Kidney (tissue), 14 donors: ENCODE measurements around the gene C4orf33. TPM values are rescaled to one million over a fixed set of nuclear protein-coding genes. Genes with fewer than 3 reads are reported as not detected.

Source experiments
- DNase-seq, 5 donors: peaks; one replicate each; pipeline ENCODE4 v3.0.0-alpha.2; 2013 to 2020
- FAIRE-seq: peaks from 2 replicates; lab custom pipeline; 2012; peaks lifted over from hg19 to GRCh38; lab: Jason Lieb, UNC
- H3K27ac ChIP-seq, 2 donors: one replicate each; pipeline ENCODE4 v1.7.0; 2013; ENCODE audit warnings: low read depth in 2 of 2, low read length in 2 of 2, inconsistent platforms in 1 of 2
- H3K27me3 ChIP-seq: one replicate; pipeline ENCODE4 v1.7.1; 2013; ENCODE audit warnings: low read length, inconsistent platforms; ENCODE audit not compliant: control insufficient read depth, insufficient read depth
- H3K36me3 ChIP-seq, 3 donors: one replicate each; pipeline versions ENCODE4 v1.7.0 to v1.7.1; 2013; ENCODE audit warnings: low read length in 3 of 3, control low read depth in 1 of 3, inconsistent platforms in 1 of 3; ENCODE audit not compliant: insufficient read depth in 3 of 3, control insufficient read depth in 2 of 3
- H3K4me1 ChIP-seq, 3 donors: one replicate each; pipeline versions ENCODE4 v1.7.0 to v1.7.1; 2013; ENCODE audit warnings: low read length in 3 of 3, inconsistent platforms in 1 of 3, low read depth in 1 of 3; ENCODE audit not compliant: control insufficient read depth in 2 of 3, insufficient read depth in 2 of 3
- H3K4me3 ChIP-seq, 3 donors: one replicate each; pipeline versions ENCODE4 v1.7.0 to v1.8.1; 2013; ENCODE audit warnings: low read length in 3 of 3, control low read depth in 1 of 3, inconsistent platforms in 1 of 3
- H3K9ac ChIP-seq, 3 donors: one replicate each; pipeline versions ENCODE4 v1.7.0 to v1.7.1; 2013; ENCODE audit warnings: low read length in 3 of 3, control low read depth in 1 of 3, inconsistent platforms in 1 of 3
- H3K9me3 ChIP-seq, 3 donors: one replicate each; pipeline versions ENCODE4 v1.7.0 to v1.7.1; 2013; ENCODE audit warnings: low read length in 3 of 3, control low read depth in 1 of 3, inconsistent platforms in 1 of 3; ENCODE audit not compliant: control insufficient read depth in 2 of 3, insufficient read depth in 1 of 3
- intact Hi-C: fragments of 100-400 bp; cut with DNase I; formaldehyde crosslinking; loops from one replicate; pipeline ENCODE4 v1.11.1; 2022
- polyA plus RNA-seq: library from polyadenylated mRNA; stranded (reverse); fragments of 350-450 nt; fragmentation: Illumina TruSeq; extraction: RNeasy Lipid Tissue Mini Kit (QIAGEN cat#74804); gene quantifications from one replicate; pipeline ENCODE4 v1.2.3, GENCODE V29; 2014; ENCODE audit warnings: low read depth, low replicate concordance; ENCODE audit not compliant: insufficient read depth
- total RNA-seq: library from RNA; stranded (reverse); fragmentation: NEBNext Ultra II Directional; extraction: Animal tissue kit (Norgen Biotek cat#: 25700); gene quantifications from one replicate; pipeline ENCODE4 v1.2.1, GENCODE V29; 2021
- TF ChIP-seq, protein P1 (sequence below): IDR thresholded peaks from 3 replicates; pipeline ENCODE4 v1.5.1; 2012; ENCODE audit warnings: mild to moderate bottlenecking, moderate library complexity, borderline replicate concordance; ENCODE audit not compliant: insufficient read depth; ENCODE audit errors: extremely low read depth
- donor health status: control.
- donor health status: control.
- donor health status: control.
- donor health status: control.
- donor health status: control.
- donor health status: DM: yes; HTN: yes; CAD: no.
- donor health status: Normal renal cell carcinoma (clear cell type).

Gene C4orf33
- total and polyA plus RNA-seq, 2 donors from 2014 or later = 13.6 to 26.7 TPM

DNA sequence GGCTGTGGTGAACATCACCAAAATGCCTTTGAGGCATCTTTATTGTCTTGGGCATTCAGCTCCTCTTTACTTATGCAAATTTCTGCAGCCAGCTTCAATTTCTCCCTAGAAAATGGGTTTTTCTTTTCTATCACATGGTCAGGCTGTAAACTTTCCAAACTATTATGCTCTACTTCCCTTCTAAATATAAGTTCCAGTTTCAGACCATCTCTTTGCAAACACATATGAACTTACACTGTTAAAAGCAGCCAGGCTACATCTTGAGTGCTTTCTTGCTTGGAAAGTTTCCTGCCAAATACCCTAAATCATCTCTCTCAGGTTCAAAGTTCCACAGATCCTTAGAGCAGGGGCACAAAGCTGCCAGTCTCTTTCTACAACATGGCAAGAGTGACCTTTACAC, 15.8 kb upstream of the C4orf33 start:
- Histone ChIP-seq H3K9me3 (peaks cover 0 to 1% (median 0%) of the 10 kb centered on the region in 3 donors), H3K9ac (no peak overlapping the region), H3K4me1 (no peaks in the 10 kb centered on the region), H3K27ac (no peak overlapping the region), H3K36me3 (no peaks in the 10 kb centered on the region), H3K4me3 (no peak overlapping the region), H3K27me3 (no peaks in the 10 kb centered on the region)
- DNase-seq (no peak), FAIRE-seq (no peak)
- TF ChIP-seq, protein P1, sequence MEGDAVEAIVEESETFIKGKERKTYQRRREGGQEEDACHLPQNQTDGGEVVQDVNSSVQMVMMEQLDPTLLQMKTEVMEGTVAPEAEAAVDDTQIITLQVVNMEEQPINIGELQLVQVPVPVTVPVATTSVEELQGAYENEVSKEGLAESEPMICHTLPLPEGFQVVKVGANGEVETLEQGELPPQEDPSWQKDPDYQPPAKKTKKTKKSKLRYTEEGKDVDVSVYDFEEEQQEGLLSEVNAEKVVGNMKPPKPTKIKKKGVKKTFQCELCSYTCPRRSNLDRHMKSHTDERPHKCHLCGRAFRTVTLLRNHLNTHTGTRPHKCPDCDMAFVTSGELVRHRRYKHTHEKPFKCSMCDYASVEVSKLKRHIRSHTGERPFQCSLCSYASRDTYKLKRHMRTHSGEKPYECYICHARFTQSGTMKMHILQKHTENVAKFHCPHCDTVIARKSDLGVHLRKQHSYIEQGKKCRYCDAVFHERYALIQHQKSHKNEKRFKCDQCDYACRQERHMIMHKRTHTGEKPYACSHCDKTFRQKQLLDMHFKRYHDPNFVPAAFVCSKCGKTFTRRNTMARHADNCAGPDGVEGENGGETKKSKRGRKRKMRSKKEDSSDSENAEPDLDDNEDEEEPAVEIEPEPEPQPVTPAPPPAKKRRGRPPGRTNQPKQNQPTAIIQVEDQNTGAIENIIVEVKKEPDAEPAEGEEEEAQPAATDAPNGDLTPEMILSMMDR = no peak
- intact Hi-C loops = no loop called here

DNA sequence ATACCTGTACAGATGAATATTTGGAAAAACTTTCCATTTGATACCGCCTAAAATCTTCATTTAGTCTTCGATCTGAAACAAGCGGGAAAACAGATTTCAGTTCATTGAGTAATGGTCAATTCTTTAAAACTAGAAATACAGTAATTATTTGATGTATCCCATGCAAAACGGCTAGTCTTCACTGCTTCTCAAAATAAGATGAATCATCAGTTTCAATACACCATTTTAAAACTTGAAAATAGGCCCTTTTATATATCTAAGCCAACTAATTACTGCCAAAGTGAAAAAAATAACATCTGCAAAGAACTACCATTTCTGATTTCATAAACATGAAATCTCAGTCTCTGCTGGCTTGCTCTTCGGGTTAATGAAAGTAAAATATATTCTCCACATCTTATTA, 13.7 kb upstream of the C4orf33 start:
- Histone ChIP-seq H3K9ac (no peak overlapping the region), H3K27ac (no peak overlapping the region), H3K9me3 (peaks cover 0 to 5% (median 4%) of the 10 kb centered on the region in 3 donors), H3K36me3 (peaks cover 0 to 2% (median 0%) of the 10 kb centered on the region in 3 donors), H3K27me3 (no peaks in the 10 kb centered on the region), H3K4me1 (no peaks in the 10 kb centered on the region), H3K4me3 (no peak overlapping the region)
- intact Hi-C loops = no loop called here
- FAIRE-seq = no peak
- DNase-seq = no peak
- TF ChIP-seq, protein P1 = no peak

DNA sequence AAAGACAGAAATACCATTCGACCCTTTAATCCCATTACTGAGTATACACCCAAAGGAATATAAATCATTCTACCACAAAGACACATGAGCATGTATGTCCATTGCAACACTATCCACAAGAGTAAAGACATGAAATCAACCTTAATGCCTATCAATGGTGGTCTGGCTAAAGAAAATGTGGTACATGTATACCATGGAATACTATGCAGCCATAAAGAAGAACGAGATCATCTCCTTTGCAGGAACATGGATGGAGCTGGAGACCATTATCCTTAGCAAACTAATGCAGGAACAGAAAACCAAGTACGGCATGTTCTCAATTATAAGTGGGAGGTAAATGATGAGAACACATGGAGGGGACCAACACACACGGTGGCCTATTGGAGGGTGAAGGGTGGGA, 10.5 kb upstream of the C4orf33 start:
- Histone ChIP-seq H3K36me3 (peaks cover 0 to 2% (median 0%) of the 10 kb centered on the region in 3 donors), H3K27me3 (no peaks in the 10 kb centered on the region), H3K27ac (no peak overlapping the region), H3K4me1 (no peaks in the 10 kb centered on the region), H3K9me3 (peaks cover 0 to 5% (median 4%) of the 10 kb centered on the region in 3 donors), H3K4me3 (no peak overlapping the region), H3K9ac (no peak overlapping the region)
- TF ChIP-seq, protein P1 = no peak
- FAIRE-seq = no peak
- intact Hi-C loops = no loop called here
- DNase-seq = no peak

DNA sequence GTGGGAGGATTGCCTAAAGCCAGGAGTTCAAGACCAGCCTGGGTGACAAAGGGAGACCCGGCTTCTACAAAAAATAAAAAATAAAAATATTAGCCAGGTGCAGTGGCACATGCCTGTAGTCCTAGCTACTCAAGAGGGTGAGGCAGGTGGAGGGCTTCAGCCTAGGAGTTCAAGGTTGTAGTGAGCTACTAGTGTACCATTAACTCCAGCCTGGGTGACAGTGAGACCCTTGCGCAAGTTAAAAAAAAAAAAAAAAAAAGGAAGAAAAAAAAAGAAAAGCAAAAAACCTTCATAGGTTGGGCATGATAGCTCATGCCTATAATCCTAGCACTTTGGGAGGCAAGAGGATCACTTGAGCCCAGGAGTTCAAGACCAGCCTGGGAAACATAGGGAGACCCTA, 8.4 kb upstream of the C4orf33 start:
- TF ChIP-seq, protein P1 = no peak
- no peak overlapping the region for H3K27ac ChIP-seq
- peaks cover 0 to 5% (median 4%) of the 10 kb centered on the region in 3 donors for H3K9me3 ChIP-seq
- no peak overlapping the region for H3K4me3 ChIP-seq
- H3K36me3 ChIP-seq = peaks cover 0 to 2% (median 0%) of the 10 kb centered on the region in 3 donors
- DNase-seq (no peak), FAIRE-seq (no peak)
- no peaks in the 10 kb centered on the region for H3K27me3 ChIP-seq
- intact Hi-C loops = no loop called here
- peaks cover 0 to 2% (median 0%) of the 10 kb centered on the region in 3 donors for H3K4me1 ChIP-seq
- no peak overlapping the region for H3K9ac ChIP-seq
